Pancreas (tissue), 10 donors: Measurements from ENCODE around the gene EIF2AK3. TPM values are rescaled to one million over a fixed set of nuclear protein-coding genes. Genes with fewer than 3 reads are reported as not detected.
"Not testable (repeated sequence)": the region's sequence is repeated elsewhere in the genome, so short reads cannot be mapped to it uniquely, and the experiment has no call there.

Experiments
- ATAC-seq, 4 donors: fragments of 200-7000 bp; cut with Tn5 transposase; one replicate each; pipeline versions ENCODE4 v1.8.0 to v1.9.1; 2020; ENCODE audit warnings: mild to moderate bottlenecking in 4 of 4, moderate library complexity in 4 of 4
- DNase-seq, 6 donors: peaks; one replicate each; pipeline ENCODE4 v3.0.0-alpha.2; 2020
- FAIRE-seq: peaks from 2 replicates; lab custom pipeline; 2012; peaks lifted over from hg19 to GRCh38; lab: Jason Lieb, UNC
- H3K27ac ChIP-seq, 4 donors: fragments of 200-600 bp; sonication (generic); 1 replicate in 3 of 4; 2 replicates in 1 of 4; pipeline versions ENCODE4 v1.5.0 to v1.8.0; 2020
- H3K27me3 ChIP-seq, 4 donors: fragments of 200-600 bp; one replicate each; pipeline ENCODE4 v1.8.0; 2021
- H3K36me3 ChIP-seq, 3 donors: fragments of 200-600 bp; sonication (generic) in 1 of 3; one replicate each; pipeline versions ENCODE4 v1.5.0 to v1.8.0; 2020 to 2021
- H3K4me1 ChIP-seq, 3 donors: fragments of 200-600 bp; one replicate each; pipeline ENCODE4 v1.8.0; 2021
- H3K4me3 ChIP-seq, 4 donors: fragments of 200-600 bp; sonication (generic) in 2 of 4; one replicate each; pipeline versions ENCODE4 v1.5.0 to v1.8.0; 2020 to 2021
- H3K9me3 ChIP-seq, 4 donors: fragments of 200-600 bp; one replicate each; pipeline ENCODE4 v1.8.0; 2021
- WGBS, 2 donors: extraction: QIAGEN DNeasy Blood & Tissue Kit; methylation state at CpG; one replicate each; pipeline ENCODE4 v1.1.7; 2013; 5-methylcytosine and 5-hydroxymethylcytosine counted together
- intact Hi-C, 3 donors: fragments of 100-400 bp; cut with DNase I; formaldehyde crosslinking; loops; one replicate each; pipeline versions ENCODE4 v1.11.1 to v1.14.2; 2022
- polyA plus RNA-seq, 2 donors: library from polyadenylated mRNA; stranded (reverse); fragments of 200-250 nt; gene quantifications; one replicate each; pipeline ENCODE4 v1.2.3, GENCODE V29; 2013
- total RNA-seq, 6 donors: library from RNA; stranded (reverse); fragmentation: NEBNext Ultra II Directional in 4 of 6; extraction: Animal tissue kit (Norgen Biotek cat#: 25700) in 4 of 6; gene quantifications; one replicate each; pipeline versions ENCODE4 v1.2.1 to v1.2.4, GENCODE V29; 2021 to 2023
- TF ChIP-seq, protein P1 (sequence below), 4 donors: fragments of 200-600 bp; sonication (generic) in 3 of 4; IDR thresholded peaks; one replicate each; pipeline versions ENCODE4 v1.5.0 to v1.8.0; 2021; ENCODE audit warnings: antibody characterized with exemption in 4 of 4
- donor health status: healthy with polysubstance abuse.
- donor health status: DM: no; HTN: no; CAD: no; lungs with moderate emphysema.
- donor health status: DM: no; HTN: no; CAD: no.
- donor health status: control.
- donor health status: control.
- donor health status: Bipolar disorder and iron deficiency.
- donor health status: DM: yes; HTN: yes; CAD: no.
- donor health status: DM: no; HTN: no; CAD: no.
- donor health status: DM: no; HTN: no; CAD: no.
- donor health status: DM: yes; HTN: yes; CAD: no.

The EIF2AK3 gene
- total and polyA plus RNA-seq, 8 donors: 6.2 to 58.4 (median 25.5) TPM

GRCh38 chr2:88560619-88561307 is 66.5 kb downstream of the EIF2AK3 start:
- 87% methylated on average over 3 of the region's 3 CpGs for WGBS, 2 donors
- no peaks in the 10 kb centered on the region for H3K4me1 ChIP-seq
- ATAC-seq: no peak
- TF ChIP-seq, protein P1, sequence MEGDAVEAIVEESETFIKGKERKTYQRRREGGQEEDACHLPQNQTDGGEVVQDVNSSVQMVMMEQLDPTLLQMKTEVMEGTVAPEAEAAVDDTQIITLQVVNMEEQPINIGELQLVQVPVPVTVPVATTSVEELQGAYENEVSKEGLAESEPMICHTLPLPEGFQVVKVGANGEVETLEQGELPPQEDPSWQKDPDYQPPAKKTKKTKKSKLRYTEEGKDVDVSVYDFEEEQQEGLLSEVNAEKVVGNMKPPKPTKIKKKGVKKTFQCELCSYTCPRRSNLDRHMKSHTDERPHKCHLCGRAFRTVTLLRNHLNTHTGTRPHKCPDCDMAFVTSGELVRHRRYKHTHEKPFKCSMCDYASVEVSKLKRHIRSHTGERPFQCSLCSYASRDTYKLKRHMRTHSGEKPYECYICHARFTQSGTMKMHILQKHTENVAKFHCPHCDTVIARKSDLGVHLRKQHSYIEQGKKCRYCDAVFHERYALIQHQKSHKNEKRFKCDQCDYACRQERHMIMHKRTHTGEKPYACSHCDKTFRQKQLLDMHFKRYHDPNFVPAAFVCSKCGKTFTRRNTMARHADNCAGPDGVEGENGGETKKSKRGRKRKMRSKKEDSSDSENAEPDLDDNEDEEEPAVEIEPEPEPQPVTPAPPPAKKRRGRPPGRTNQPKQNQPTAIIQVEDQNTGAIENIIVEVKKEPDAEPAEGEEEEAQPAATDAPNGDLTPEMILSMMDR (IDR thresholded peaks at IDR 0.05): no peak
- no peak for DNase-seq
- peaks cover 3 to 67% (median 14%) of the 10 kb centered on the region in 3 donors for H3K36me3 ChIP-seq
- no peak overlapping the region for H3K27ac ChIP-seq
- no peak overlapping the region for H3K4me3 ChIP-seq
- no peaks in the 10 kb centered on the region for H3K9me3 ChIP-seq
- FAIRE-seq: no peak
- intact Hi-C loops: no loop called here
- no peaks in the 10 kb centered on the region for H3K27me3 ChIP-seq

DNA sequence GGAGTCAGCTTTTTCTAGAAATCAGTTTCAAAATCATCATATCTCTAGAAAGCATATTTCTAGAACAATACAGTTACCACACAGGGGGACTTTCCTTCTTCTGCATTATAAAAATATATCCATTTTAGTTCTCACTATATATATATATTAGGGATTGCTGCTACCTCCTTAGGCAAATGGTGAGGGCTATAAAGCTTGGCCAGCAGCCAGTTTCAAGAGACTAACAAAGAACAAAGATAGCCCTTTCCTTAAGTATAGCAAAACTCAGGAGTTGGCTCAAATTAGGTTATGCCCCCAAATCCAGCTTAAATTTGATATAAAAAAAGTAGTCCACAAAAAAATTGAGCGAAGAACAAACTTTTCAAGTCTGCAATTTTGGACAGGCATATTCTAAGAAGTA is 70.0 kb downstream of the EIF2AK3 start:
- FAIRE-seq (no peak), ATAC-seq (no peak), DNase-seq (no peak)
- Histone ChIP-seq H3K9me3 (no peaks in the 10 kb centered on the region), H3K27me3 (no peaks in the 10 kb centered on the region), H3K36me3 (peaks cover 3 to 55% (median 14%) of the 10 kb centered on the region in 3 donors), H3K4me3 (no peak overlapping the region), H3K4me1 (no peaks in the 10 kb centered on the region), H3K27ac (no peak overlapping the region)
- TF ChIP-seq, protein P1 (IDR thresholded peaks at IDR 0.05): no peak
- intact Hi-C loops: no loop called here
- WGBS, 2 donors: 97% methylated on average over 1 of the region's 1 CpG

GRCh38 chr2:88556026-88556425 is 71.2 kb downstream of the EIF2AK3 start:
- TF ChIP-seq, protein P1 (IDR thresholded peaks at IDR 0.05): no peak
- 75 to 82% methylated on average over 7 of the region's 7 CpGs for WGBS, 2 donors
- Histone ChIP-seq H3K27me3 (no peaks in the 10 kb centered on the region), H3K4me3 (no peak overlapping the region), H3K27ac (no peak overlapping the region), H3K4me1 (no peaks in the 10 kb centered on the region), H3K36me3 (peaks cover 0 to 43% (median 6%) of the 10 kb centered on the region in 3 donors), H3K9me3 (no peaks in the 10 kb centered on the region)
- DNase-seq (no peak), FAIRE-seq (no peak), ATAC-seq (peak in 2 of 4 donors; percentile 3 to 45)
- intact Hi-C loops: no loop called here

GRCh38 chr2:88554189-88554588 is 73.1 kb downstream of the EIF2AK3 start:
- ATAC-seq (peak in 3 of 4 donors; percentile 12 to 58 (median 29)), DNase-seq (no peak), FAIRE-seq (no peak)
- peaks cover 0 to 29% (median 6%) of the 10 kb centered on the region in 3 donors for H3K36me3 ChIP-seq
- no peaks in the 10 kb centered on the region for H3K27me3 ChIP-seq
- H3K27ac ChIP-seq: no peak overlapping the region
- H3K4me1 ChIP-seq: no peaks in the 10 kb centered on the region
- WGBS, 2 donors: 80 to 89% methylated on average over 5 of the region's 5 CpGs
- H3K9me3 ChIP-seq: no peaks in the 10 kb centered on the region
- intact Hi-C loops: no loop called here
- no peak overlapping the region for H3K4me3 ChIP-seq
- TF ChIP-seq, protein P1 (IDR thresholded peaks at IDR 0.05): no peak

- intact Hi-C loops: no loop called here
- ATAC-seq (no peak), FAIRE-seq (no peak), DNase-seq (no peak)
- Histone ChIP-seq H3K4me1 (no peaks in the 10 kb centered on the region), H3K27ac (no peak overlapping the region), H3K9me3 (no peaks in the 10 kb centered on the region), H3K27me3 (no peaks in the 10 kb centered on the region), H3K4me3 (no peak overlapping the region), H3K36me3 (no peaks in the 10 kb centered on the region)
- TF ChIP-seq, protein P1 (IDR thresholded peaks at IDR 0.05): no peak
- 13 to 15% methylated on average over 35 to 36 of the region's 36 CpGs for WGBS, 2 donors
Observed at GRCh38 chr2:88549616-88550292, 77.5 kb downstream of the EIF2AK3 start.

GRCh38 chr2:88546291-88546690 is 81.0 kb downstream of the EIF2AK3 start:
- H3K27me3 ChIP-seq, H3K4me3 ChIP-seq, FAIRE-seq, H3K9me3 ChIP-seq, H3K4me1 ChIP-seq, DNase-seq, H3K36me3 ChIP-seq, ATAC-seq, H3K27ac ChIP-seq, intact Hi-C loops: not testable (repeated sequence)
- WGBS, 2 donors: 83 to 87% methylated on average over 4 of the region's 4 CpGs
